Tibial nerve (tissue), 4 donors: ENCODE data around the gene LRSAM1. TPM values are rescaled to one million over a fixed set of nuclear protein-coding genes. Genes with fewer than 3 reads are reported as not detected.
A peak's percentile ranks its signal among the peaks of the same experiment; 100 is the strongest.

ENCODE experiments used
- DNase-seq, 2 donors: peaks; one replicate each; pipeline ENCODE4 v3.0.0-alpha.2; 2019; ENCODE audit warnings: low spot score in 2 of 2
- H3K27ac ChIP-seq, 4 donors: fragments of 200-600 bp; sonication (generic) in 3 of 4; one replicate each; pipeline ENCODE4 v1.5.1; 2017 to 2019; ENCODE audit warnings: mild to moderate bottlenecking in 1 of 4
- H3K27me3 ChIP-seq, 2 donors: fragments of 200-600 bp; sonication (generic) in 1 of 2; one replicate each; pipeline versions ENCODE4 v1.5.1 to v1.6.0; 2017 to 2019
- H3K36me3 ChIP-seq, 3 donors: fragments of 200-600 bp; sonication (generic); one replicate each; pipeline ENCODE4 v1.5.1; 2018 to 2019
- H3K4me1 ChIP-seq, 4 donors: fragments of 200-600 bp; sonication (generic) in 3 of 4; one replicate each; pipeline ENCODE4 v1.5.1; 2017 to 2019
- H3K4me3 ChIP-seq, 4 donors: fragments of 200-600 bp; sonication (generic) in 3 of 4; one replicate each; pipeline ENCODE4 v1.5.1; 2017 to 2019; ENCODE audit warnings: mild to moderate bottlenecking in 1 of 4, moderate library complexity in 1 of 4
- H3K9me3 ChIP-seq, 4 donors: fragments of 200-600 bp; sonication (generic) in 3 of 4; one replicate each; pipeline ENCODE4 v1.5.1; 2017 to 2019
- EP300 ChIP-seq, 2 donors: sonication (generic); formaldehyde crosslinking; IDR thresholded peaks; one replicate each; pipeline ENCODE4 v1.6.1; 2017; ENCODE audit warnings: antibody characterized with exemption in 2 of 2, mild to moderate bottlenecking in 1 of 2
- POLR2A ChIP-seq, 2 donors: fragments of 450-650 bp; IDR thresholded peaks; one replicate each; pipeline ENCODE4 v1.6.1; 2017; ENCODE audit warnings: antibody characterized with exemption in 2 of 2, mild to moderate bottlenecking in 2 of 2, moderate library complexity in 2 of 2
- WGBS, 2 donors: methylation state at CpG; one replicate each; pipeline ENCODE4 v1.1.5; 2018; 5-methylcytosine and 5-hydroxymethylcytosine counted together
- total RNA-seq, 4 donors: library from RNA; depleted of rRNA; stranded (reverse); fragments of >200 nt; gene quantifications; one replicate each; pipeline ENCODE4 v1.1.0, GENCODE V29; 2016
- TF ChIP-seq, protein P1 (sequence below), 5 experiments: fragments of 200-600 bp in 3 of 5; fragments of 450-650 bp in 2 of 5; sonication (generic) in 3 of 5; IDR thresholded peaks; one replicate each; pipeline ENCODE4 v1.5.1; 2016 to 2019; ENCODE audit warnings: antibody characterized with exemption in 5 of 5, mild to moderate bottlenecking in 3 of 5, moderate library complexity in 2 of 5

The LRSAM1 gene
- total RNA-seq, 4 donors from 2014 or later, result 18.8 to 44.1 (median 28.3) TPM

DNA sequence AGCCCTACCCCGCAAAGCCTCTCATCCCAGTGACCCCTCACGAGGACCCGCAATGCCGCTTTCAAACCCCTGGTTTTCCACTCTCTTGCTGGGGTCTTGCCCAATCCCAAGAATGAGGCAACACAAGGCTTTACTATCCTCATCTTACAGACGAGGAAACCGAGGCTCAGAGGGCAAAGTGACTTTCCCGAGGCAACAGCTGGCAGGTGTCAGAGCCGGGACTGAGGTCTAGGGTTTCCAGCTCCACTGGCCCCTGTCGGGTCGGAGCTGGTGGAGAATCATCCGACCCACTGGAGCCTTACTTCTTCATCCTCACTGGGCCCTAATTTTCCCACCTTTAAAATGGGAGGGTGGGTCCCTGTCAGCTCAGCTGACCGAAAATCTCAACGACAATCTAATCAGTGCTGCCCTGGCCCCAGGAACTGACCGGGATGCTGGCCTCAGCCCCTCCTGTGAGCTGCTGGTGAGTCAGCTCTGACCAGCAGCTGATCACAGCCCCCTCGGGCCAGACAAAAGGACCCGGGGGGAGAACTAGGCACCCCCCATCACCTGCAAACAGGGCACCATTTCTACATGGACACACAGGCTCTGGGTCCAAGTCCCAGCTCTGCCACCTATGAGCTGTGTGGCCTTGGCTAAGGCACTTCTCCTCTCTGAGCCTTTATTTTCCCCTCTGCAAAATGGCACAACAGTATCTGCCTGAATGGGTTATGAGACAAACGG lies 88.1 kb downstream of the LRSAM1 start:
- Histone ChIP-seq H3K36me3 (no peaks in the 10 kb centered on the region), H3K4me3 (no peak overlapping the region), H3K27ac (peak overlapping the region in 3 of 4 donors; percentile 56 to 95 (median 92)), H3K9me3 (no peaks in the 10 kb centered on the region), H3K27me3 (no peaks in the 10 kb centered on the region), H3K4me1 (peaks cover 0 to 100% (median 92%) of the 10 kb centered on the region in 4 donors)
- TF ChIP-seq POLR2A (IDR thresholded peaks at IDR 0.05) (no peak), EP300 (IDR thresholded peaks at IDR 0.05) (no peak)
- TF ChIP-seq, protein P1, sequence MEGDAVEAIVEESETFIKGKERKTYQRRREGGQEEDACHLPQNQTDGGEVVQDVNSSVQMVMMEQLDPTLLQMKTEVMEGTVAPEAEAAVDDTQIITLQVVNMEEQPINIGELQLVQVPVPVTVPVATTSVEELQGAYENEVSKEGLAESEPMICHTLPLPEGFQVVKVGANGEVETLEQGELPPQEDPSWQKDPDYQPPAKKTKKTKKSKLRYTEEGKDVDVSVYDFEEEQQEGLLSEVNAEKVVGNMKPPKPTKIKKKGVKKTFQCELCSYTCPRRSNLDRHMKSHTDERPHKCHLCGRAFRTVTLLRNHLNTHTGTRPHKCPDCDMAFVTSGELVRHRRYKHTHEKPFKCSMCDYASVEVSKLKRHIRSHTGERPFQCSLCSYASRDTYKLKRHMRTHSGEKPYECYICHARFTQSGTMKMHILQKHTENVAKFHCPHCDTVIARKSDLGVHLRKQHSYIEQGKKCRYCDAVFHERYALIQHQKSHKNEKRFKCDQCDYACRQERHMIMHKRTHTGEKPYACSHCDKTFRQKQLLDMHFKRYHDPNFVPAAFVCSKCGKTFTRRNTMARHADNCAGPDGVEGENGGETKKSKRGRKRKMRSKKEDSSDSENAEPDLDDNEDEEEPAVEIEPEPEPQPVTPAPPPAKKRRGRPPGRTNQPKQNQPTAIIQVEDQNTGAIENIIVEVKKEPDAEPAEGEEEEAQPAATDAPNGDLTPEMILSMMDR (IDR thresholded peaks at IDR 0.05), result no peak
- no peak for DNase-seq
- WGBS, 2 donors, result 53 to 55% methylated on average over 14 to 17 of the region's 17 CpGs

- Histone ChIP-seq H3K4me3 (no peak overlapping the region), H3K27ac (peak overlapping the region in 3 of 4 donors; percentile 68 to 95 (median 92)), H3K36me3 (no peaks in the 10 kb centered on the region), H3K4me1 (peaks cover 0 to 100% (median 93%) of the 10 kb centered on the region in 4 donors), H3K27me3 (no peaks in the 10 kb centered on the region), H3K9me3 (no peaks in the 10 kb centered on the region)
- no peak for DNase-seq
- 66 to 69% methylated on average over 14 to 15 of the region's 15 CpGs for whole genome bisulfite sequencing, 2 donors
- TF ChIP-seq EP300 (IDR thresholded peaks at IDR 0.05) (no peak), POLR2A (IDR thresholded peaks at IDR 0.05) (no peak)
- TF ChIP-seq, protein P1 (IDR thresholded peaks at IDR 0.05), result no peak
Observed at GRCh38 chr9:127539982-127540663, 88.8 kb downstream of the LRSAM1 start.

GRCh38 chr9:127540664-127541041 lies 89.3 kb downstream of the LRSAM1 start:
- no peak overlapping the region for H3K4me3 ChIP-seq
- H3K36me3 ChIP-seq, result no peaks in the 10 kb centered on the region
- 59 to 64% methylated on average over 8 to 13 of the region's 13 CpGs for WGBS, 2 donors
- H3K27me3 ChIP-seq, result no peaks in the 10 kb centered on the region
- peaks cover 0 to 100% (median 93%) of the 10 kb centered on the region in 4 donors for H3K4me1 ChIP-seq
- DNase-seq, result no peak
- H3K27ac ChIP-seq, result peak overlapping the region in 3 of 4 donors; percentile 68 to 95 (median 92)
- TF ChIP-seq, protein P1 (IDR thresholded peaks at IDR 0.05), result no peak
- TF ChIP-seq EP300 (IDR thresholded peaks at IDR 0.05), result no peak
- TF ChIP-seq POLR2A (IDR thresholded peaks at IDR 0.05), result no peak
- no peaks in the 10 kb centered on the region for H3K9me3 ChIP-seq

DNA sequence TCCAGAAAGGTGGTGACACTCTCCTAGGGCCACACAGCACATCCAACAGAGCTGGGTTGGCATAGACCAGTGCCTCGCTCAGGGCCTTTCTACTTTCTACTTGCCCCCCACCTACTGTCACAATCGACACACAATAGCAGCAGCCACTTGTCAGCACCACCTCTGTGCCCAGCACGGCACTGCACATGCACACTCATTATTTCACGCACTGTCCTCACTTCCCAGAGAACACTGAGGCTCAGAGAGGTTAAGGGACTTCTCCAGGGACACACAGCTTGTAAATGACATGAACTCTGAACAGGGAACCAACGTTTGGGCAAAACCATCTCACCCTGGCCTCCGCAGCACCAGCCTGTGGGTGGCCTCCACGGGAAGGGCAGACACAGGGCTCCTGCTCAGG lies 89.9 kb downstream of the LRSAM1 start:
- H3K36me3 ChIP-seq, result no peaks in the 10 kb centered on the region
- DNase-seq, result no peak
- no peaks in the 10 kb centered on the region for H3K9me3 ChIP-seq
- WGBS, 2 donors, result 66 to 73% methylated on average over 7 of the region's 7 CpGs
- H3K4me3 ChIP-seq, result no peak overlapping the region
- peaks cover 0 to 100% (median 93%) of the 10 kb centered on the region in 4 donors for H3K4me1 ChIP-seq
- TF ChIP-seq, protein P1 (IDR thresholded peaks at IDR 0.05), result no peak
- TF ChIP-seq POLR2A (IDR thresholded peaks at IDR 0.05) (no peak), EP300 (IDR thresholded peaks at IDR 0.05) (no peak)
- peak overlapping the region; percentile 47 to 95 (median 80) for H3K27ac ChIP-seq
- no peaks in the 10 kb centered on the region for H3K27me3 ChIP-seq

DNA sequence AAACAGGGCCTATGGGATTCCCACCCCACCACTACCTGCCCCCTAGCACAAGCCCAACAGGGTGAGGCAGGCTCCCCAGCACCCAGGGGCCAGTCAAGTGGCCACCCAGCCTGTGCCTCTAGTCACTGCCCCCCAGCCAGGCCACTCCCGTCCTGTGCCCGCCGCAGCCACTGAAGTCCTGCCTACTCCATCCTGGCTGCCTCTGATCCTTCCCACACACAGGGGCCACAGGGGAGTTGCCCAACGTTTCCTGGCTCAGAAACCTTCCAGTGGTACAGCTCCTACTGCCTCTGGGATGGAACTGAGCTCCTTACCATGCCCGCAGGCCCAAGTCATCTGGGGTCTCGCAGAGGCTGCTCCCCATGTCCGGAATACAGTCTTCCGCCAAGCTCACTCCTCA lies 90.6 kb downstream of the LRSAM1 start:
- peak overlapping the region in 2 of 4 donors; percentile 4 to 18 for H3K4me3 ChIP-seq
- 39 to 44% methylated on average over 8 of the region's 8 CpGs for WGBS, 2 donors
- no peaks in the 10 kb centered on the region for H3K36me3 ChIP-seq
- no peaks in the 10 kb centered on the region for H3K9me3 ChIP-seq
- no peaks in the 10 kb centered on the region for H3K27me3 ChIP-seq
- peak overlapping the region; percentile 47 to 95 (median 80) for H3K27ac ChIP-seq
- peaks cover 0 to 100% (median 93%) of the 10 kb centered on the region in 4 donors for H3K4me1 ChIP-seq
- DNase-seq, result peak; percentile 81 to 82
- TF ChIP-seq POLR2A (IDR thresholded peaks at IDR 0.05), result no peak
- TF ChIP-seq, protein P1 (IDR thresholded peaks at IDR 0.05), result no peak
- peak in 1 of 2 donors; percentile 68 for TF ChIP-seq EP300 (IDR thresholded peaks at IDR 0.05)
